CD14-positive monocyte (primary cell): ENCODE measurements around the gene FNDC1. TPM values are rescaled to one million over a fixed set of nuclear protein-coding genes. Genes with fewer than 3 reads are reported as not detected.

Experiments used
- DNase-seq, 3 donors: peaks; one replicate each; pipeline ENCODE4 v3.0.0-alpha.2; 2011 to 2022
- H2AFZ ChIP-seq: 2 replicates; pipeline ENCODE4 v1.6.0; 2012; ENCODE audit warnings: mild to moderate bottlenecking, low read depth, low read length, inconsistent platforms; ENCODE audit not compliant: insufficient read depth, poor library complexity, severe bottlenecking
- H3K27ac ChIP-seq, 2 donors: 1 replicate in 1 of 2; 2 replicates in 1 of 2; pipeline ENCODE4 v1.5.1; 2012 to 2013; ENCODE audit warnings: low read length in 2 of 2, control low read depth in 1 of 2, inconsistent platforms in 1 of 2, low read depth in 1 of 2, mild to moderate bottlenecking in 1 of 2
- H3K27me3 ChIP-seq, 2 donors: one replicate each; pipeline versions ENCODE4 v1.6.0 to v1.6.1; 2011 to 2013; ENCODE audit warnings: low read length in 2 of 2; ENCODE audit not compliant: control insufficient read depth in 2 of 2, insufficient read depth in 2 of 2
- H3K36me3 ChIP-seq, 2 donors: replicated peaks in 1 of 2; 1 replicate in 1 of 2; 2 replicates in 1 of 2; pipeline versions ENCODE4 v1.5.1 to v1.6.1; 2012 to 2013; ENCODE audit warnings: low read length in 2 of 2, control low read depth in 1 of 2, inconsistent platforms in 1 of 2, mild to moderate bottlenecking in 1 of 2; ENCODE audit not compliant: insufficient read depth in 2 of 2, control insufficient read depth in 1 of 2
- H3K4me1 ChIP-seq, 2 donors: 1 replicate in 1 of 2; 2 replicates in 1 of 2; pipeline versions ENCODE4 v1.5.1 to v1.6.1; 2012 to 2013; ENCODE audit warnings: low read length in 2 of 2, control low read depth in 1 of 2, inconsistent platforms in 1 of 2, mild to moderate bottlenecking in 1 of 2, moderate library complexity in 1 of 2; ENCODE audit not compliant: insufficient read depth in 2 of 2, control insufficient read depth in 1 of 2
- H3K4me2 ChIP-seq: replicated peaks from 2 replicates; pipeline ENCODE3; 2012; ENCODE audit warnings: low read length, moderate library complexity, mild to moderate bottlenecking; ENCODE audit not compliant: poor library complexity, severe bottlenecking; ENCODE audit errors: extremely low read depth
- H3K4me3 ChIP-seq, 3 experiments: fragments of 200-600 bp in 1 of 3; sonication (generic) in 1 of 3; replicated peaks in 1 of 3; 1 replicate in 2 of 3; 2 replicates in 1 of 3; pipeline ENCODE4 v1.5.1; 2011 to 2013; ENCODE audit warnings: low read length in 3 of 3, mild to moderate bottlenecking in 3 of 3, control low read depth in 2 of 3, low read depth in 2 of 3, inconsistent platforms in 1 of 3, moderate library complexity in 1 of 3
- H3K79me2 ChIP-seq: 2 replicates; pipeline ENCODE4 v1.6.0; 2012; ENCODE audit warnings: mild to moderate bottlenecking, control low read depth, inconsistent platforms, low read length, moderate library complexity; ENCODE audit not compliant: insufficient read depth
- H3K9ac ChIP-seq: 2 replicates; pipeline ENCODE4 v1.6.0; 2017; ENCODE audit warnings: low read length, mild to moderate bottlenecking; ENCODE audit not compliant: insufficient read depth, poor library complexity, severe bottlenecking
- H3K9me3 ChIP-seq, 2 donors: replicated peaks in 1 of 2; 1 replicate in 1 of 2; 2 replicates in 1 of 2; pipeline versions ENCODE4 v1.5.1 to v1.6.1; 2012 to 2013; ENCODE audit warnings: low read length in 2 of 2, control low read depth in 1 of 2; ENCODE audit not compliant: control insufficient read depth in 1 of 2, insufficient read depth in 1 of 2
- H4K20me1 ChIP-seq: 2 replicates; pipeline ENCODE4 v1.6.0; 2012; ENCODE audit warnings: mild to moderate bottlenecking, low read length, control low read depth, moderate library complexity; ENCODE audit not compliant: insufficient read depth
- H3K27ac Mint-ChIP-seq, 7 donors: one replicate each; pipeline ENCODE4 v1.8.0; 2020; ENCODE audit warnings: mild to moderate bottlenecking in 7 of 7, mixed read lengths in 7 of 7, moderate library complexity in 6 of 7, inconsistent platforms in 2 of 7
- H3K27me3 Mint-ChIP-seq, 3 donors: one replicate each; pipeline ENCODE4 v1.8.0; 2021 to 2022; ENCODE audit warnings: low read depth in 3 of 3, mild to moderate bottlenecking in 3 of 3, mixed read lengths in 3 of 3, moderate library complexity in 3 of 3, inconsistent platforms in 1 of 3
- H3K36me3 Mint-ChIP-seq, 2 donors: one replicate each; pipeline ENCODE4 v1.8.0; 2020; ENCODE audit warnings: mixed read lengths in 2 of 2, inconsistent platforms in 1 of 2, mild to moderate bottlenecking in 1 of 2
- H3K4me1 Mint-ChIP-seq: one replicate; pipeline ENCODE4 v1.8.0; 2020; ENCODE audit warnings: mild to moderate bottlenecking, mixed read lengths
- H3K4me3 Mint-ChIP-seq, 2 donors: one replicate each; pipeline ENCODE4 v1.8.0; 2020; ENCODE audit warnings: mild to moderate bottlenecking in 2 of 2, mixed read lengths in 2 of 2, moderate library complexity in 1 of 2
- H3K9me3 Mint-ChIP-seq, 7 donors: one replicate each; pipeline ENCODE4 v1.8.0; 2020 to 2022; ENCODE audit warnings: mixed read lengths in 7 of 7, mild to moderate bottlenecking in 6 of 7, moderate library complexity in 6 of 7, inconsistent platforms in 2 of 7
- CTCF ChIP-seq: fragments of 200-600 bp; IDR thresholded peaks from one replicate; pipeline ENCODE4 v1.8.0; 2022; ENCODE audit warnings: antibody characterized with exemption, mild to moderate bottlenecking
- WGBS: methylation state at CpG from one replicate; pipeline ENCODE4 v1.1.5; 2013; ENCODE audit warnings: missing lambda C conversion rate; ENCODE audit not compliant: insufficient coverage; 5-methylcytosine and 5-hydroxymethylcytosine counted together
- intact Hi-C, 2 donors: fragments of 100-400 bp; cut with micrococcal nuclease; formaldehyde crosslinking; loops; one replicate each; pipeline versions ENCODE4 v1.15.0 to v1.15.1; 2023
- polyA plus RNA-seq, 3 donors: library from polyadenylated mRNA; depleted of rRNA in 1 of 3; unstranded in 2 of 3; stranded (reverse) in 1 of 3; fragments of 300-500 nt in 2 of 3; fragments of >200 nt in 1 of 3; fragmentation: Illumina TruSeq in 2 of 3; gene quantifications; 1 replicate in 2 of 3; 2 replicates in 1 of 3; pipeline ENCODE4 v1.2.3, GENCODE V29; 2012 to 2021

FNDC1 gene
- polyA plus RNA-seq, 3 donors: not detected

GRCh38 chr6:159307246-159307790 is 138.1 kb downstream of the FNDC1 start:
- Histone ChIP-seq H3K79me2 (no peaks in the 10 kb centered on the region), H3K27ac (no peak overlapping the region), H3K36me3 (no peaks in the 10 kb centered on the region), H3K4me1 (no peaks in the 10 kb centered on the region), H3K9ac (no peak overlapping the region), H2AFZ (no peak overlapping the region), H3K4me3 (no peak overlapping the region), H4K20me1 (no peaks in the 10 kb centered on the region), H3K9me3 (no peaks in the 10 kb centered on the region), H3K27me3 (no peaks in the 10 kb centered on the region), H3K4me2 (no peak overlapping the region)
- intact Hi-C loops: no loop called here
- Mint-ChIP-seq H3K36me3 (no peaks in the 10 kb centered on the region), H3K27me3 (peaks cover 1 to 5% (median 4%) of the 10 kb centered on the region in 3 donors), H3K4me1 (no peaks in the 10 kb centered on the region), H3K4me3 (no peak overlapping the region), H3K9me3 (peaks cover 0 to 2% (median 0%) of the 10 kb centered on the region in 7 donors), H3K27ac (no peak overlapping the region)
- WGBS: no CpG with 5 or more reads among the region's 2 CpGs
- TF ChIP-seq CTCF: no peak
- no peak for DNase-seq

- H3K9ac ChIP-seq: no peak overlapping the region
- Mint-ChIP-seq H3K9me3 (peaks cover 0 to 2% (median 0%) of the 10 kb centered on the region in 7 donors), H3K27ac (no peak overlapping the region), H3K27me3 (peaks cover 1 to 4% (median 4%) of the 10 kb centered on the region in 3 donors), H3K4me1 (no peaks in the 10 kb centered on the region), H3K4me3 (no peak overlapping the region), H3K36me3 (no peaks in the 10 kb centered on the region)
- no peak for TF ChIP-seq CTCF
- no CpG with 5 or more reads among the region's 1 CpG for WGBS
- no peak overlapping the region for H3K4me3 ChIP-seq
- H3K4me2 ChIP-seq: no peak overlapping the region
- no peak for DNase-seq
- intact Hi-C loops: no loop called here
- H3K36me3 ChIP-seq: no peaks in the 10 kb centered on the region
- H3K27me3 ChIP-seq: no peaks in the 10 kb centered on the region
- no peaks in the 10 kb centered on the region for H4K20me1 ChIP-seq
- H2AFZ ChIP-seq: no peak overlapping the region
- H3K27ac ChIP-seq: no peak overlapping the region
- H3K79me2 ChIP-seq: no peaks in the 10 kb centered on the region
- H3K9me3 ChIP-seq: no peaks in the 10 kb centered on the region
- H3K4me1 ChIP-seq: no peaks in the 10 kb centered on the region
Measured at GRCh38 chr6:159308198-159308597, 139.0 kb downstream of the FNDC1 start.
